Measurements from ENCODE around the gene MGME1. TPM values are rescaled to one million over a fixed set of nuclear protein-coding genes. Genes with fewer than 3 reads are reported as not detected.

Gene MGME1
- total and polyA plus RNA-seq, 2 of the 13 experiments (the other 11 are each of a cell fraction or from before 2014, with no cell fraction given) = 36.7 to 66.6 TPM

DNA sequence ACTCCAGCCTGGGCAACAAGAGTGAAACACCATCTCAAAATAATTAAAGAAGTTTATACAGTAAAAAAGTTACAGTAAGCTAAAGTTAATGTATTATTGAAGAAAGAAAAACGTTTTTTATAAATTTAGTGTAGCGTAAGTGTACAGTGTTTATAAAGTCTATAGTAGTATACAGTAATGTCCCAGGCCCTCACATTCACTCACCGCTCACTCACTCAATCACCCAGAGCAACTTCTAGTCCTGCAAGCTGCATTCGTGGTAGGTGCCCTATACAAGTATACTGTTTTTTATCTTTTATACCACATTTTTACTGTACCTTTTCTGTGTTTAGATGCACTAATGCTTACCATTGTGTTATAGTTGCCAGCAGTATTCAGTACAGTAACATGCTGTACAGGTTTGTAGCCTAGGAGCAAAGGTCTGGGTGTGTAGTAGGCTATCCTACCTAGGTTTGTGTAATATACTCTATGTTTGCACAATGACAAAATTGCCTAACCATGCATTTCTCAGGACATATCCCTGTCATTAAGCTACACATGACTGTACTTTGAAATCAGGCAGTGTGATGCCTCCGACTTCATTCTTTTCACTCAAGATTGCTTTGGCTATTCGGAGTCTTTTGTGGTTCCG lies 16.7 kb downstream of the MGME1 start (continued):
- TF ChIP-seq POGZ (CRISPR knock-in tag; IDR thresholded peaks at IDR 0.05) = peak; percentile 73; the same call in 1 of the 2 replicates
- peak; percentile 51; the same call in 1 of the 2 replicates for TF ChIP-seq ELF1 (CRISPR knock-in tag; IDR thresholded peaks at IDR 0.05)
- peak; percentile 82; the same call in 1 of the 2 replicates for TF ChIP-seq ZNF816 (CRISPR knock-in tag; IDR thresholded peaks at IDR 0.05; ENCODE audit: borderline replicate concordance)
- TF ChIP-seq STAT5B (CRISPR knock-in tag; IDR thresholded peaks at IDR 0.05) = no peak
- no peak for TF ChIP-seq ZNF260 (CRISPR knock-in tag; IDR thresholded peaks at IDR 0.05; ENCODE audit: borderline replicate concordance, low read depth)
- TF ChIP-seq, protein P1, sequence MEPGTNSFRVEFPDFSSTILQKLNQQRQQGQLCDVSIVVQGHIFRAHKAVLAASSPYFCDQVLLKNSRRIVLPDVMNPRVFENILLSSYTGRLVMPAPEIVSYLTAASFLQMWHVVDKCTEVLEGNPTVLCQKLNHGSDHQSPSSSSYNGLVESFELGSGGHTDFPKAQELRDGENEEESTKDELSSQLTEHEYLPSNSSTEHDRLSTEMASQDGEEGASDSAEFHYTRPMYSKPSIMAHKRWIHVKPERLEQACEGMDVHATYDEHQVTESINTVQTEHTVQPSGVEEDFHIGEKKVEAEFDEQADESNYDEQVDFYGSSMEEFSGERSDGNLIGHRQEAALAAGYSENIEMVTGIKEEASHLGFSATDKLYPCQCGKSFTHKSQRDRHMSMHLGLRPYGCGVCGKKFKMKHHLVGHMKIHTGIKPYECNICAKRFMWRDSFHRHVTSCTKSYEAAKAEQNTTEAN (CRISPR knock-in tag; conservative IDR thresholded peaks at IDR 0.05) = peak; percentile 76
- peak; percentile 100 for TF ChIP-seq CEBPG (CRISPR knock-in tag; IDR thresholded peaks at IDR 0.05)
- peak; percentile 85 for TF ChIP-seq MIER2 (CRISPR knock-in tag; IDR thresholded peaks at IDR 0.05)
- TF ChIP-seq, protein P2, sequence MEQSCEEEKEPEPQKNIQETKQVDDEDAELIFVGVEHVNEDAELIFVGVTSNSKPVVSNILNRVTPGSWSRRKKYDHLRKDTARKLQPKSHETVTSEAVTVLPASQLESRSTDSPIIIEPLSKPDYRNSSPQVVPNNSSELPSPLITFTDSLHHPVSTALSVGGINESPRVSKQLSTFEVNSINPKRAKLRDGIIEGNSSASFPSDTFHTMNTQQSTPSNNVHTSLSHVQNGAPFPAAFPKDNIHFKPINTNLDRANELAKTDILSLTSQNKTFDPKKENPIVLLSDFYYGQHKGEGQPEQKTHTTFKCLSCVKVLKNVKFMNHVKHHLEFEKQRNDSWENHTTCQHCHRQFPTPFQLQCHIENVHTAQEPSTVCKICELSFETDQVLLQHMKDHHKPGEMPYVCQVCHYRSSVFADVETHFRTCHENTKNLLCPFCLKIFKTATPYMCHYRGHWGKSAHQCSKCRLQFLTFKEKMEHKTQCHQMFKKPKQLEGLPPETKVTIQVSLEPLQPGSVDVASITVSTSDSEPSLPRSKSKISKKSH (CRISPR knock-in tag; IDR thresholded peaks at IDR 0.05; ENCODE audit: borderline replicate concordance) = no peak
- TF ChIP-seq SP4 (CRISPR knock-in tag; IDR thresholded peaks at IDR 0.05) = peak; percentile 36; the same call in 1 of the 2 replicates
- peak; percentile 73; the same call in 1 of the 2 replicates for TF ChIP-seq AKAP8 (CRISPR knock-in tag; IDR thresholded peaks at IDR 0.05)
- TF ChIP-seq, protein P3, sequence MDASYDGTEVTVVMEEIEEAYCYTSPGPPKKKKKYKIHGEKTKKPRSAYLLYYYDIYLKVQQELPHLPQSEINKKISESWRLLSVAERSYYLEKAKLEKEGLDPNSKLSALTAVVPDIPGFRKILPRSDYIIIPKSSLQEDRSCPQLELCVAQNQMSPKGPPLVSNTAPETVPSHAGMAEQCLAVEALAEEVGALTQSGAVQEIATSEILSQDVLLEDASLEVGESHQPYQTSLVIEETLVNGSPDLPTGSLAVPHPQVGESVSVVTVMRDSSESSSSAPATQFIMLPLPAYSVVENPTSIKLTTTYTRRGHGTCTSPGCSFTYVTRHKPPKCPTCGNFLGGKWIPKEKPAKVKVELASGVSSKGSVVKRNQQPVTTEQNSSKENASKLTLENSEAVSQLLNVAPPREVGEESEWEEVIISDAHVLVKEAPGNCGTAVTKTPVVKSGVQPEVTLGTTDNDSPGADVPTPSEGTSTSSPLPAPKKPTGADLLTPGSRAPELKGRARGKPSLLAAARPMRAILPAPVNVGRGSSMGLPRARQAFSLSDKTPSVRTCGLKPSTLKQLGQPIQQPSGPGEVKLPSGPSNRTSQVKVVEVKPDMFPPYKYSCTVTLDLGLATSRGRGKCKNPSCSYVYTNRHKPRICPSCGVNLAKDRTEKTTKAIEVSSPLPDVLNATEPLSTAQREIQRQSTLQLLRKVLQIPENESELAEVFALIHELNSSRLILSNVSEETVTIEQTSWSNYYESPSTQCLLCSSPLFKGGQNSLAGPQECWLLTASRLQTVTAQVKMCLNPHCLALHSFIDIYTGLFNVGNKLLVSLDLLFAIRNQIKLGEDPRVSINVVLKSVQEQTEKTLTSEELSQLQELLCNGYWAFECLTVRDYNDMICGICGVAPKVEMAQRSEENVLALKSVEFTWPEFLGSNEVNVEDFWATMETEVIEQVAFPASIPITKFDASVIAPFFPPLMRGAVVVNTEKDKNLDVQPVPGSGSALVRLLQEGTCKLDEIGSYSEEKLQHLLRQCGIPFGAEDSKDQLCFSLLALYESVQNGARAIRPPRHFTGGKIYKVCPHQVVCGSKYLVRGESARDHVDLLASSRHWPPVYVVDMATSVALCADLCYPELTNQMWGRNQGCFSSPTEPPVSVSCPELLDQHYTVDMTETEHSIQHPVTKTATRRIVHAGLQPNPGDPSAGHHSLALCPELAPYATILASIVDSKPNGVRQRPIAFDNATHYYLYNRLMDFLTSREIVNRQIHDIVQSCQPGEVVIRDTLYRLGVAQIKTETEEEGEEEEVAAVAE (CRISPR knock-in tag; IDR thresholded peaks at IDR 0.05; ENCODE audit: borderline replicate concordance) = 0 out of 2 replicates have a peak, but pooled peaks have one; percentile 64
- TF ChIP-seq ZNF619 (CRISPR knock-in tag; IDR thresholded peaks at IDR 0.05) = no peak
- TF ChIP-seq PAX8 (CRISPR knock-in tag; IDR thresholded peaks at IDR 0.05; ENCODE audit: borderline replicate concordance) = no peak
- peak; percentile 80; the same call in 1 of the 2 replicates for TF ChIP-seq SIN3A (IDR thresholded peaks at IDR 0.05; ENCODE audit: borderline replicate concordance, low read depth, low read length)
- TF ChIP-seq TGIF2 (CRISPR knock-in tag; IDR thresholded peaks at IDR 0.05) = peak; percentile 95
- TF ChIP-seq, protein P4, sequence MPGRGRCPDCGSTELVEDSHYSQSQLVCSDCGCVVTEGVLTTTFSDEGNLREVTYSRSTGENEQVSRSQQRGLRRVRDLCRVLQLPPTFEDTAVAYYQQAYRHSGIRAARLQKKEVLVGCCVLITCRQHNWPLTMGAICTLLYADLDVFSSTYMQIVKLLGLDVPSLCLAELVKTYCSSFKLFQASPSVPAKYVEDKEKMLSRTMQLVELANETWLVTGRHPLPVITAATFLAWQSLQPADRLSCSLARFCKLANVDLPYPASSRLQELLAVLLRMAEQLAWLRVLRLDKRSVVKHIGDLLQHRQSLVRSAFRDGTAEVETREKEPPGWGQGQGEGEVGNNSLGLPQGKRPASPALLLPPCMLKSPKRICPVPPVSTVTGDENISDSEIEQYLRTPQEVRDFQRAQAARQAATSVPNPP (CRISPR knock-in tag; IDR thresholded peaks at IDR 0.05) = no peak
- TF ChIP-seq DPF2 (CRISPR knock-in tag; IDR thresholded peaks at IDR 0.05; ENCODE audit: borderline replicate concordance, low read depth) = peak; percentile 94
- TF ChIP-seq NBN (conservative IDR thresholded peaks at IDR 0.05) = no peak
- TF ChIP-seq, protein P5, sequence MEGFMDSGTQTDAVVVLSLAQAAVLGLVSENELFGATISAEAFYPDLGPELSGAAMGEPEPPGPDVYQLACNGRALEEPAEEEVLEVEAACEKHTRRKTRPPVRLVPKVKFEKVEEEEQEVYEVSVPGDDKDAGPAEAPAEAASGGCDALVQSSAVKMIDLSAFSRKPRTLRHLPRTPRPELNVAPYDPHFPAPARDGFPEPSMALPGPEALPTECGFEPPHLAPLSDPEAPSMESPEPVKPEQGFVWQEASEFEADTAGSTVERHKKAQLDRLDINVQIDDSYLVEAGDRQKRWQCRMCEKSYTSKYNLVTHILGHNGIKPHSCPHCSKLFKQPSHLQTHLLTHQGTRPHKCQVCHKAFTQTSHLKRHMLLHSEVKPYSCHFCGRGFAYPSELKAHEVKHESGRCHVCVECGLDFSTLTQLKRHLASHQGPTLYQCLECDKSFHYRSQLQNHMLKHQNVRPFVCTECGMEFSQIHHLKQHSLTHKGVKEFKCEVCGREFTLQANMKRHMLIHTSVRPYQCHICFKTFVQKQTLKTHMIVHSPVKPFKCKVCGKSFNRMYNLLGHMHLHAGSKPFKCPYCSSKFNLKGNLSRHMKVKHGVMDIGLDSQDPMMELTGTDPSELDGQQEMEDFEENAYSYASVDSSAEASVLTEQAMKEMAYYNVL (CRISPR knock-in tag; IDR thresholded peaks at IDR 0.05; ENCODE audit: borderline replicate concordance) = peak; percentile 42; the same call in 1 of the 2 replicates

Measured in HepG2 (cell line).